Erythroblast (primary cell): ENCODE data around the gene TEX2.
"Not testable (repeated sequence)": the region's sequence is repeated elsewhere in the genome, so short reads cannot be mapped to it uniquely, and the experiment has no call there.

Experiments used
- DNase-seq, 2 experiments: peaks; one replicate each; lab custom pipeline; 2025; lab: John Stamatoyannopoulos, UW
- GATA1 ChIP-seq: IDR thresholded peaks from 2 replicates; pipeline ENCODE4 v1.6.1; 2011; ENCODE audit warnings: low read depth, mild to moderate bottlenecking, control low read depth, low read length, moderate library complexity
- POLR2A ChIP-seq: IDR thresholded peaks from 2 replicates; pipeline ENCODE4 v1.6.1; 2011; ENCODE audit warnings: mild to moderate bottlenecking, low read length

TEX2 gene

DNA sequence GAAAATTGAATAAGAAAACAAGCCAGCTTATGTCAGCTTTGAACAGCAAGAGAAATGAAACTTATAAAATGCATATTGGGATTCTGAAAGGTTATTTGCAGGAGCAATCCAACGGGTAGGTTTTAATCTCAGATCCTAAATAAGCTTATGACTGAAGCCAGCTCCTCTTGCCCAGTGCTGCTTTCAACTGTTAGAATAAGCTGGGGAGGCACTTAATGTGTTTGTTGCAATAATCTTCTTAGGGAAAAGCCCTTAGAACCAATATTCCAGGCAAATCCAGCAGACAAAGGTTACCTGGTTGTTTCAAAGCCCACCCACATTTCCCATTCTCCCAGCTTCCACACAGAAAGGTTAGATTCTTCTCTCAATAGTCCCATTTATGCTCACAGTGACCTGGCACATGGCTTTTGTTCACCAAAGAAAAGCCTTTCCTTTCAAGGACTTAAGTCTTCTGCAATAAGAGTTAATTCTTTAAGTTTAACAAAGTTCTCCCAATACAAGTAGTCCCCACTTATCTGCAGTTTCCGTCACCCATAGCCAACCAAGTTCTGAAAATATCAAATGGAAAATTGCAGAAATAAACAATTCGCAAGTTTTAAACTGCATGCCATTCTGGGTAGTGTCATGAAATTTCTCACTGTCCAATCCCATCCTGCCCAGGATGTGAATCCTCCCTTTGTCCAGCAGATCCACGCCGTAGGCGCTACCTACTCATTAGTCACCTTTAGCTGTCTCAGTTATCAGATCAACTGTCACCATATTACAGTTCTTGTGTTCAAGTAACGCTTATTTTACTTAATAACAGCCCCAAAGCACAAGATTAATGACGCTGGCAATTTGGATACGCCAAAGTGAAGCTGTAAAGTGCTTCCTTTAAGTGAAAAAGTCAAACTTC is 5.9 kb downstream of the TEX2 start:
- TF ChIP-seq POLR2A (no peak), GATA1 (no peak)

DNA sequence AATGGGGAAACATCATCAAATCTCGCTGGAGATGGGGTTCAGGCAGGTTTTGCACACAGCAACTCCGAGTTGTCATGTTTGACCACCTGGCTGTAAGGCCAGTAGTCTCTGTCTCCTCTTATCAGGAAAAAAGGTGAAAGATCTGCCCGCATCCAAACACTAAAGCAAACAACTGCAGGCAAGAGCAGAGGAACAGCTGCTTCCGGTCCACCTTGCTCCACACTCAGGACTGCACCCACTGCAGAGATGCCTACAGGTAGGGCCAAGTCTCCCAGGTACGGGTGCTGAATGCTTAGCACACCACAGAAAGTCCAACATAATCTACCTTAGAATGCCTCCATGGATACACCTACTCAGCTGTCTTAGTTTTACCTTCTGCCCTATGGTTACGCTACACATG is 7.3 kb downstream of the TEX2 start:
- TF ChIP-seq POLR2A = no peak
- no peak for TF ChIP-seq GATA1
- no peak for DNase-seq

More for the DNA sequence above, 5.9 kb downstream of the TEX2 start:
- no peak for DNase-seq

DNA sequence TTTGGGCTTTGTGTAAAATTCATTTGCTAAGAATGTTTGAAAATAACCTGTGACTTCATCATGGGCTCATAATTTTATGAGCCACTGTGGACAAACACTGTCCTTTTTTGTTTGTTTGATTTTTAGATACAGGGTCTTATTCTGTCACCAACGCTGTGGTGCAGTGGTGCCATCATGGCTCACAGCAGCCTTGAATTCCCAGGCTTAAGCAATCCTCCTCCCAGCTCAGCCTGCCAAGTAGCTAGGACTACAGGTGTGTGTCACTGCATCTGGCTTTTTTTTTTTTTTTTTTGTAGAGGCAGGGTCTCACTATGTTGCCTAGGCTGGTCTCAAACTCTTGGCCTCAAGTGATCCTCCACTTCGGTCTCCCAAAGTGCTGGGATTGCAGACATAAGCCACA is 8.3 kb downstream of the TEX2 start:
- TF ChIP-seq POLR2A = no peak
- no peak for TF ChIP-seq GATA1
- no peak for DNase-seq

DNA sequence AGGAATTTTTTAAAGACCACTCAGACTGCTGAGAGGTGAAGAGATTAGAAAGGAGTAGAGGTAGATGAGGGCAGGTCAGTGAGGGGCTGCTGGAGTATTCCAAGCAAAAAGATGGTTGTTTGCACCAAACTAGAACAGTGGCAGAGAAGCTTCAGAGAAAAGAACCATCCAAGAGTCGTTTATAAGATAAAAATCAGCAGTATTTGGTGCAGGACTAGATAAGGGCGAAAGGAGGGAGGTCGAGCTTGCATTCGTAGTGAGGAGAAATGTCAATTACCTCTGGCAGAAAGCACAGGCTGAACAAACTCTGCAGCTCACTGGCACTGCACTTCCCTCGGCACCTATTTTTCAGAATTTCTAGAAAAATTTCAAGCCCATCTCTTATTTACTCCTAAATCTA is 9.6 kb downstream of the TEX2 start:
- peak in 1 of 2 experiments; percentile 54 for DNase-seq
- TF ChIP-seq GATA1 = no peak
- TF ChIP-seq POLR2A = no peak

DNA sequence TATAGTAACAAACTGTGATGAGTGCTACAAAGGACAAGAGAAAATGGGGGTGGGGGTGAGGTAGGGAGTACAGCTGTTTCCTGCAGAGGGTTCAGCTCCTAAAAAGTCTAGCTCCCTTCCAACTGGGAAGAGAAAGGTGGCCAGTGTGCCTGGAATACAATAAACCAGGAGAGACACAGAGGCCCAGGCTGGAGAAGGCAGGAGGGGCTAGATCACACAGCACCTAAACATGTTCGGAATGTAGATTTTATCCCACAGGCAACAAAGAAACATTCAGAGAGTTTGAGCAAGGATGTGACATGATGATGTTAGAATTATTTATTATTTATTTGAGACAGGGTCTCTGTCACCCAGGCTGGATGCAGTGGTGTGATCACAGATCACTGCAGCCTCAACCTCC is 10.2 kb downstream of the TEX2 start:
- TF ChIP-seq GATA1 (no peak), POLR2A (no peak)
- DNase-seq = no peak

DNA sequence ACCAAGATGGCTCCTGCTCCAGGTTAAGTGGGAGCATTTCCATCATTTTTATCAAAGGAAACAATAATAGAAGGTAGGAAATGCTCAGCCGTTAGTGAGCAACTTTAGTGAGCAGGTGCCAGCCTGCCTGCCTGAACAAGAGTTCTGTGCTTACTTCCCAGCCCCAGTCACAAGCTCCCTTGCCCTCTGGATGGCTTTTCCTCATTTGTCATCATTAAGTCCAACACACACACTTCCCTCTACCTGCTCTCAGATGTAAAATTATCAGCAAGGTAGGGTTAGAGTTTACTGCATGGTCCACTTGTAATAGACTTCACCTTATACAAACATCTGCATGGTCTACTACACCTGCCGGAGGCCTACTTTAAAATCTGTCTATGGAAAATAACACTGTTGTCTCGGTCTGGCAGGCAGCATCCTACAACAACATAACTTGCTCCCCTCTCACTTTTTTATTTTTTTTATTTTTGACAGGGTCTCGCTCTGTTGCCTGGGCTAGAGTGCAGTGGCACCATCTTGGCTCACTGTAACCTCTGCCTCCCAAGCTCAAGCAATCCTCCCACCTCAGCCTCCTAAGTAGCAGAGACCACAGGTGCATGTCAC is 12.7 kb downstream of the TEX2 start:
- DNase-seq = no peak
- TF ChIP-seq GATA1 (no peak), POLR2A (no peak)

DNA sequence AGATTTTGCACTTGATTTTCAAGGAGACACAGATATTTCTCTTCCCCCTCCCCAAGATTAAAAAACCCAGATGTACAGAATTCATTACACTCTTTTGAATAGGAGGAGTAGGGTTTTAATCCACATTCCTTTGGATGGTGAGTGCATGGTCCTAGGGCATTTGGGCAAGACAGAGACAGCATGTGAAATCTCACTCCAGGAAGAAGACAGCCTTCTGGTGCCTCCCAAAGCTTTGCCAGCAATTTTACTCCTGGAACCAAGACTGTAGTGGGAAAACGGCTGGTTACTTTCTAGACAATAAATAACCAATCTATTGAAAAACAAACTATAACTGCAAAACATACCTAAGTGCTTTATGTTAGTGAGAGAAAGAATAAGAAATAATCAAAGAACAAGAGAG is 15.2 kb downstream of the TEX2 start:
- no peak for TF ChIP-seq GATA1
- no peak for TF ChIP-seq POLR2A
- no peak for DNase-seq

DNA sequence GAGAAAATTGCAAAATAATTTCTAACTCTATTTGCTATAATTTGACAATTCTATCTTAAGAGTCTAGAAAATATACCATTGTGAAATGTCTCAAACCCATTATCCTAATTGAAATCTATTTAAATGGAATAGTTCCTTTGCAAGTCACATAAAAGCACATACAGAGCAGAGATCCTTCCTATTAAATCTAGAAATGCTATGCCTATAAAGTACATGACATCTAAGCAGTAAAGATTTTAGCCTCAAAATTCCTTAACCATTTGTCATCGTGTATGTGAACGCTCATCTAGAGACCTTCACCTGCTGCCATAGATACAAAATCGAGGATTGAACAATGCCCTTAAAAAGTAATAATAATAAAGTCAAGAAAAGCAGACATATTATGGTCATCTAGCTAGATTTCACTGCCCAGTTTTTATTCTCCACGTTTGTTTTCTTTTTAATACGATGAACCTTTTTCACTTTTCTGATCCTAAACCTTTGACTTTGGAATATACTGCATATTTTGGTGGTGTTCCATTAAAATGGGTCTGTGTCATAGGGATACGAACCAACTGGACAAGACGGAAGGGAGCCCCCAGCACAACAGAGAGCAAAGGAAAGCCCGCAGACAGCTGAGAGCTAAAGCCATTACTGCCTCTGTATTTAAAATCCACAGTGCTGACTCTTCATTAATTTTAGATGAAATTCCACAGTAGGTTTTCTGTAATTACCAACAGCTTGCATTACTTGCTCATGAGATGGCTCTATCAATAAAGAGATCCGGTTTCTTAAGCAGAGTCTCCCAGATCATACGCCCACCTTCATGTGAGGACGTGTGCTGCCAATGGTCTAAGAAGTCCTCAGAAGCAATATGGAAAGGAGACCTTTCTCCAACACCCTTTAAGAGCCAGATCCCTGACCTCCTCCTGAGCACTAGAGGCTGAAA is 17.6 kb downstream of the TEX2 start:
- TF ChIP-seq GATA1 = no peak
- no peak for TF ChIP-seq POLR2A
- no peak for DNase-seq

DNA sequence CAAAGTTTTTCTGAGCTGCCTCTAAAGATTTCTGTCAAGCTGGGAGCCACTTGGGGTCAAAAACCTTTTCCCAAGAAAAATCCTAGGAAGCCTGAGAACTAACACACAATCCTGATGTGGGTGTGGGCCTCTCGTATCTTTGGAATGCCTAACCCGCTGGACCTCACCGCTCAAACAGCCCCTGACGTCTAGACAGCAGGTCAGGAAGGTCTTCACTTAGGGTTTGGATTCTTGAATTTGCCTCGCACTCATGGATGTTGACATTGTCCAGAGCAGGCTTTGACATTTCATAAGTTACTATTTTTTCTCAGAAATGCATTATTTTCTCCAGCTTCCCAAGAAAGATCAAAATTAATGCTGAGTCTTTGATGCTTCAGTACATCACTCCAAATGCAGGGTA is 18.9 kb downstream of the TEX2 start:
- no peak for DNase-seq
- TF ChIP-seq GATA1 (no peak), POLR2A (no peak)

DNA sequence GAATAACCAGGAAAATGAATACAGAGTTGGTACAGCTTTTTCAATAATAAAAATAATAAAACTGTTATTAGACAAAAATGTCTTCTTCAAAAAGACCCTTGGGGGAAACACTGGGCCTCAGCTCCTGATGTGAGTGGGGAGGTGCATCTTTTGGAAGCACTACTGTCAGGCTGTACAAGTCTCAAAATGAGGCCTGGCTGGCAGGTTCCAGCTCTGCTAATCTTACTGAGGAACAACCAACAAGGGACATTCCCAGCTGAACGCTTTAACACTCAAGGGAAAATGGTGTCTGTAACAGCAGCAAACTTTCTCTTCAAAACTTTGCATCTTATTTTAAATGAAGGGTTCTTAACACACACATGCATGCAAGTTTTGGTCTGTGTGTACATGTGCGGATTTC is 19.7 kb downstream of the TEX2 start:
- TF ChIP-seq POLR2A (no peak), GATA1 (no peak)
- no peak for DNase-seq

DNA sequence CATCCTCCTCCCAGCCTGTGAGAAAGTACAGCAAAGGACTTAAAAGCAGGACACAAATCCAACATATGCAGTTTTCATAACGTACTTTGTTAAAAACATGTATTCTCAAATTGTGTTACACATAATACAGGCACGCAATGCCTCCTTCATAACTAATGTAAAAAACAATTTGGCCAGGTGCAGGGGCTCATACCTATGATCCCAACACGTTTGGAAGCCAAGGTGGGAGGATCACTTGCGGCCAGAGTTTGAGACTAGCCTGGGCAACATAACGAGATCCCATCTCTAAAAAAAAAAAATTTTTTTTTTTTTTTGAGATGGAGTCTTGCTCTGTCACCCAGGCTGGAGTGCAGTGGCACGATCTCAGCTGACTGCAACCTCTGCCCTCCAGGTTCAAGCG is 20.4 kb downstream of the TEX2 start:
- no peak for DNase-seq
- TF ChIP-seq GATA1 = no peak
- TF ChIP-seq POLR2A = no peak

DNA sequence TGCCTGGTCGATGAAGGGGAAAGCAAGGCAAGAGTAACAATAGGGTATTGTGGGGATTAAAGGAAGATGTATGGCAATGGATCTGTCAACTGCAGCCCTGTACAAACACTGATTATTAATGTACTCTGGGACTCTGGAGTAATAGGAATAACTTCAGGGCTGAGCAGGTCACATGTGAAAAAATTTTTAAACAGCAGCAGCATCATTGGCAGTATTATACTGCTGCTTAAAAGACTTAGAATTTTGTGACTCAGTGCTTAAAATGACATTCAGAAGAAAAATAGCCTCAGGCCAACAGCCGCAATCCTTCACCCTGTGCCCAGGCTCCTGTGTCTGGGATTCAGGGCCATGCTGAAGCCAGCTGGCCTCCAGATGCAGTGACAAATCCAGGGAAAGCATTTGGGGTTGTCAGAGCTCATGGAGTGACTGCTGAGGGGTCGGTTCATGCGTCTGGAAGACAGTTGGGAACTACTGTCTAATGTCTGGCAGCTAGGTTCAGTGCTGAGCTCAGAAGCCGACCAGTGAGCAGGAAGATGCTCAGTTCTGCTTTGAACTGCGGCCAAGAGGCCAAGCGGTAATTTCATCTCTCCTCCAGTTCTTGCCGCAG is 22.2 kb downstream of the TEX2 start:
- TF ChIP-seq GATA1 = no peak
- no peak for TF ChIP-seq POLR2A
- DNase-seq = no peak

DNA sequence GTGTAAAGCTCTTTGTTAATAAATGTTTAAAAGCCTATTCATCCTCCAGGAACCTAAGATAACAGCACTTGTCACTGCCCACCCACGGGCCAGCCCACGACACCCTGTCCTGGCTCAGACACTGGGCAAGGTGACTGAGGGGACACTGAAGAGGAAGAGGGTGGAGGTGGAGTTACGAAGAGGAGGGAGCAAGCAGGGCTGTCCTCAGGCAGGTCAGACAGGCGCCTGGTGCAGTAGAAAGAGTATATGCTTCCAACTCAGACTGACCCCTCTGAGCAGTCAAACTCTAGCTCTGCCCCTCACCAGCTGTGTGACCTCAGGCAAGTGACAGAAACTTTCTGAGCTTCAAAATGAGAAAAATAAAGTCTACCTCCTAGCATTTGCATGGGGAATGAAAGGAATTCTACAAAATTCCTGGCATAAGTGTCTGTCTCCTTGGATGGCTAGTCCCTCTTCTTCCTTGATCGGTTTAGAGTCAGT is 22.8 kb downstream of the TEX2 start:
- no peak for TF ChIP-seq POLR2A
- no peak for TF ChIP-seq GATA1
- DNase-seq = peak; percentile 59 to 66

DNA sequence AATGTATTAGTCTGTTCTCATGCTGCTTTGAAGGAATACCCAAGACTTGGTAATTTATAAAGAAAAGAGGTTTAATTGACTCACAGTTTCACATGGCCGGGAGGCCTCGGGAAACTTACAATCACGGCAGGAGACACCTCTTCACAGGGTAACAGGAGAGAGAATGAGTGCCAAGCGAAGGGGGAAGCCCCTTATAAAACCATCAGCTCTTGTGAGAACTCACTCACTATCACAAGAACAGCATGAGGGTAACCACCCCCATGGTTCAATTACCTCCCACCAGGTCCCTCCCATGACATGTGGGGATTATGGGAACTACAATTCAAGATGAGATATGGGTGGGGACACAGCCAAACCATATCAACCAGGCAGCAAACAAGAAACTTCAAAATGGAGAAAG is 24.6 kb downstream of the TEX2 start:
- not testable (repeated sequence) for DNase-seq
